GM19372 (cell line): Measurements from ENCODE around the gene SF3B1.
"Not testable (repeated sequence)": the region's sequence is repeated elsewhere in the genome, so short reads cannot be mapped to it uniquely, and the experiment has no call there.

Source experiments
- ATAC-seq: cut with Tn5 transposase; IDR thresholded peaks from one replicate; pipeline ENCODE4 v1.9.1; 2021; ENCODE audit warnings: mild to moderate bottlenecking, low read depth, moderate library complexity; ENCODE audit not compliant: unreplicated experiment

The SF3B1 gene

DNA sequence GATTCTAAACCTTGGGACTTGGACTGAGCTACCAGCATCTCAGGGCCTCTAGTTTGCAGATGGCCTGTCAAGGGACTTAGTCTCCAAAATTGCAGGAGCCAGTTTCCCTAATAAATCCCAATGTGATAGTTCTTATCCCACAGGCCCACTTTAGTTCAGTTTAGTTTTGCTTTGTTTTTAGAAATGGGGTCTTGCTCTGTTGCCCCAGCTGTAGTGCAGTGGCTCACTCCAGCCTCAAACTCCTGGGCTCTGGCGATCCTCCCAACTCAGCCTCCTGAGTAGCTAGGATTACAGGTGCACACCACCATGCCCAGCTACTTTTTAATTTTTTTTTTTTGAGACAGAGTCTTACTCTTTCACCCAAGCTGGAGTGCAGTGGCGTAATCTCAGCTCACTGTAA is 2.6 kb upstream of the SF3B1 start:
- no peak for ATAC-seq

DNA sequence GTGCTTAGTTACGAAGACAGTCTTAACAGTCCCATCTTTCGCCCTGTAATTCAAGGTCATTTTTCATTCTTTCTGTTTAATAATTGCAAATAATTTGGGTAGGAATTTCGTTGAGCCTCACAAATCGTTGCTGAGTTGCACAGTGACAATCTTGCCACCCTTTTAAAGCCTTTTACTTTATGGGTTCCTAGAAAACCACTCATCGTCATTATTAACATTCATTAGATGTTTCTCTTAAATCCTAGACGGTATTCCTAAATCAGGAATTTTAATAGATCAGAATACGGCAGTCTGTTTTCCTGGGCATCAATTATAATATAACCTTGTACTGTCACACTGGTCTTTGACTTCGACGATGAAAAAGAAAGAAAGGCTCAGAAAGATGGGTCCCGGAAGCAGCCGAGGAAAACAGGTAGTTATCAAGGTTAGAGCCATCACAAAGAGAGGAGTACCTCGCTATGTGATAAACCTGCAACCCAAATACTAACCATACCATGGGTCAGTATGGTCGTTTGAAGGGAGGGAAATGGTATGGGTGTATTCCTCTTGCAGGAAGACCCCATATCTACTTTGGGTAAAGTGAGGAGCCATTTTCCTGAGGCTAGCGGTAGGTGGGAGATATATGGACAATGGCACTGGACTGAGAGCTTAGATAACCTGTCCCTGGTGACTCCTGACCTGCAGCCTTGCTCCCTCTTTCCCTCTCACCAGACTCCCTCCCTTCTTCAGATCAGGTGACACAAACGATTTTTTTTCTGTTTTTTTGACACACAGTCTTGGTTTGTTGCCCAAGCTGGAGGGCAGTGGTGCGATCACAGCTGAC is 981 bp upstream of the SF3B1 start:
- no peak for ATAC-seq

DNA sequence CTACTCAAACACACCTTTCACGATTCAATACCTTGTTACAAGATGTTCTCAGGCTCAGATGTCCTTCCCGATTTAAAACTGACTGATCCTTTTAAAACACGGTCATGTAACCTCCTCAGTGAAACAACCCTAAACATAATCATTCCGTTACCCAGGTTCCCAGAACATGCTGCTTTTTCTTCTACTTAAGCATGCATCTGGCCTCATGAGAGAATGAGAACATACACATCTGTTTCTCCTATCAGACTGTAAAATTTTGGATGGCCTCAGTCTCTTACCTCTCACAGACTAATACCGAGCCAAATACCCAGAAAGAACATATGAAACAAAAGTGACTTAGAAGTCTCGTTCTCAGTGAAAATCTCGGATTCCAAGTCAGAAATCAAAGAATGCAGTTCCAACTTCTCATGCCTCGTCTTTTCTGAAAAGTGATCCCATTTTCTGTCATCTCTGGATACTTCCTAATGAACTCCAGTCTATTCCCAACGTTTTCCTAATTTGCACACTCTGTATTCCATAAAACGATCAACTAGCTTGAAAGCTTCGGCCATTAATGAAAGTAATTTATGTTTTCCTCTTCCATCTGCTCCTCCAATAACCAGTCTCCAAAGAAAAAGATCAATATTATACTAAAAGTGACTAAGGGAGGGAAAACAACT is 919 bp downstream of the SF3B1 start:
- no peak for ATAC-seq

DNA sequence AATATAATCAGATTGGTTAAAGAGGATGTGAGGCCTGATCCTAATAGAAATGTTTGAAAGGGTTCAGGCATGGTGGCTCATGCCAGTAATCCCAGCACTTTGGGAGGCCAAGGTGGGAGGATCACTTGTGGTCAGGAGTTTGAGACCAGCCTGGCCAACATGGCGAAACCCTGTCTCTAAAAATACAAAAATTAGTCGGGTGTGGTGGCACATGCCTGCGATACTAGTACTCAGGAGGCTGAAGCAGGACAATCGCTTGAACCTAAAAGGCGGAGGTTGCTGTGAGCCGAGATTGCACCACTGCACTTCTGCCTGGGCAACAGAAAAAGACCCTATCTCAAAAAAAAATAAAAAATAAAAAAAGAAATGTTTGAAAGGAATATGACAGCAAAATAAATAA is 2.3 kb downstream of the SF3B1 start:
- not testable (repeated sequence) for ATAC-seq

DNA sequence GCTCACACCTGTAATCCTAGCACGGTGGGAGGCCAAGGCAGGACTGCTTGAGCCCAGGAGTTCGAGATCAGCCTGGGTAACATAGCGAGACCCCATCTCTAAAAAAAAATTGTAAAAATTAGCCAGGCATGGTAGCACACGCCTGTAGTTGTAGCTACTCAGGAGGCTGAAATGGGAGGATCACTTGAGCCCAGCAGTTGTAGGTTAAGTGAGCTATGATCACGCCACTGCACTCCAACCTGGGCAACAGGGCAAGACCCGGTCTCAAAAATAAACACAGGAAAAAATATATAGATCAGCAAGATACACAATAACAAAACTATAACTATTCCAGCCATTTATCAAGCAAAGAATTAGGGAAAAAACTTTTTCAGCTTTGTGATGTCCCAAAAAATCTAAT is 3.0 kb downstream of the SF3B1 start:
- no peak for ATAC-seq

DNA sequence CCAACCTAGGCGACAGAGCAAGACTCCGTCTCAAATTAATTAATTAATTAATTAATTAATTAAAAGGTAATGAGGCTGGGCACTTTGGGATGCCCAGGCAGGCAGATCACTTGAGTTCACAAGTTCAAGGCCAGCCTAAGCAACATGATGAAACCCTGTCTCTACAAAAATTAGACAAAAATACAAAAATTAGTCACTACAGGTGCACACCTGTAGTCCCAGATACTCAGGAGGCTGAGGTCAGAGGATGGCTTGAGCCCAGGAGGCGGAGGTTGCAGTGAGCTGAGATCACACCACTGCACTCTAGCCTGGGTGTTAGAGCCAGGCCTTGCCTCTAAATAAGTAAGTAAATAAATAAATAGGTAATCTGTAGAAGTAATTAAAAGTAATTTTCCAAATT is 6.8 kb downstream of the SF3B1 start:
- ATAC-seq, result no peak

DNA sequence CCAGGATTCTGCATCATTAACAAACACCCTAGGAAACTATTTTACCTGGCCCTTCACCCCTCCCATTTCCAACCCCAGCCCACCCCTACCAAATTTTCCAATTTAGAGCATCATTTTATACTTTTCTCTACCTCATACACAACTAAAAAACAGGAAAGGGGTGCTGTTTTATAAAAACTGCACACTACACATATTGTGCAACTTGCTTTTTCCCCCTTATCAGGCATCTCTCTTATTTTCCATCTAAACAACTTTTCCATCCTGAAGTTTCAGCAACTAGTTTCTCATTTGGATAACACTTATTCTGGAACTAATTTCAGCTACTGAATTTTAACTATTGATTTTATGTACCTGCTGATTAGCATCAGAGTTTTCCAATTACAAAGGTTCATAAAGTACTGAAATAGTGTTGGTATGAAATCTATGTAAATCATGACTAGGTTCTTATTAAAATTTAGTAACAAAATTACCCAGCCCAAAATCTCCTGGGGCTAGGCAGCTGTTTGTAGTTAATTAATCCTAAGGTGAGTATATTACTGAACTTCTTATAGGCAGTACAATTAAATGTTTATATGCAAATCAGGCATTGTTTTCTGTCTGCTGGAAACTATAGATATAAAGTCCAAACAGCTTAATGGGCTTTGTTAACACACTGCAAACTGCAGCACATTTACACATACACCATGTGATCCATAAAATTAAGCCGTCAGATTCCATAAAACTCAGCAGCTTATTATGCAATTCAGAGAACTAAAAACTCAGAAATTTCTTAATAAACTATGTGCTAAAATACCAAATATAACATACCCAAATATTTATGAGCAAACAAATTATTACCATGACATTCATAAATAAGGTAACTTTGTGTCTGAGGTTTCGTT is 7.9 kb downstream of the SF3B1 start:
- no peak for ATAC-seq

DNA sequence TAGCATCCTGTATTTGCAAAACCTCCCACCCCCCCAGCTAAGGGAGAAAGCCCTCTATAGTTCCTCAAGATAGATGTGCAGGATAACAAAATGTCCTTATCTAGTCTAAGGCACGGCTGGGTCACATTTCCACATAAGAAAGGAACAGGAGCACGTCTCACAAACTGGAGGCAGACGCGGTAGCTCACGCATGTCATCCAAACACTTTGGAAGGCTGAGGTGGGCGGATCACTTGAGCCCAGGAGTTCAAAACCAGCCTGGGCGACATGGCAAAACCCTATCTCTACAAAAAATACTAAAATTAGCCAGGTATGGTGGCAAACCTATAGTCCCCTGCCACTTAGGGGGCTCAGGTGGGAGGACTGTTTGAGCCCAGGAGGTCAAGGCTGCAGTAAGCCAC is 9.3 kb downstream of the SF3B1 start:
- no peak for ATAC-seq

DNA sequence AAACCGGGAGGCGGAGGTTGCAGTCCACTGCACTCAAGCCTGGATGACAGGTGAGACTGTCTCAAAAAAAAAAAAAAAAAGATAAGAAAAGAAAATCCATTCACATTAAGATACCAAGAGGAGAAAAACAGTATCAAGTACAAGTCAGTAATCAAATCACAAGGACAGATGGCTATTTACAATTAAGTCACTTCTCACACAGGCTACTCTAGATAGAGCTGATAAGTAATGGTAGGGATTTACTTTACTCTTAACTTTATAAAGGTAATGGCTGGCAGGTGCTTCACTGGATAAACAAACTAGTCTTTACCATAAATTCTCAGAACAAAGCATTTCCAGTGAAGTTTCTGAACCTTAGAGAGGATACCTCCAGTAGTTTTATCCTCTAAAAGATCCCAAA is 11.5 kb downstream of the SF3B1 start:
- no peak for ATAC-seq

DNA sequence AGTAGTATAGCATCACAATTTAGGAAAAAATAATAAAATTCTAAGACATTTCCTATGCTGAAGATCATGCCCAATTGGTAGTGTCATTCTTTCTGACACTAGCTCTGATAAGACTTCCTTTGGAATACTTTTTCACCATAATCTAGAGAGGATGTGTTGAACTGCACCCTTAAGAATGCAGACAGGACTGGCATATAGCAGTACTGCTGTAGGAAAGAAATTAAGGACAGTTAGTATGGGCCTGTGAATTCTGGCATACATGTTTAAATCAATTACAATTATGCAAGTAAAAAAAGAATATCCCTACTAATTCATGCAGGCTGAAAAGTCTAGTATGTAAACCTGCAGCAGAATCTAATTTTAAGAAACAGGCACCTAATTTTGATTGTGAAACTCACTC is 15.4 kb downstream of the SF3B1 start:
- ATAC-seq, result no peak

DNA sequence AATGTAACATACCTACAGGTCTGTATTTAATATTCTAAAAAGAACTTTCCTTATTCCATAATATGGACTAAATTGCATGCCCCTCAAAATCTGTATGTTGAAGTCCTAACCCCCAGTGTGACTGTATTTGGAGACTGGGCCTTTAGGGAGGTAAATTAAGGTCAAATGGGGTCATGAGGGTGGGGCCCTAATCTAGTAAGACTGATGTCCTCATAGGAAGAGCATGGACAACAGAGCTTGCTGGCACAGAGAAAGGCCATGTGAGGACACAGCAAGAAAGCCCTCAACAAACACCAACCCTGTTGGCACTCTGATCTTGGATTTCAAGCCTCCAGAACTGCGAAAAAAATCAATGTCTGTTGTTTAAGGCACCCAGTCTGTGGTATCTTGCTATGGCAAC is 18.6 kb downstream of the SF3B1 start:
- ATAC-seq, result no peak

DNA sequence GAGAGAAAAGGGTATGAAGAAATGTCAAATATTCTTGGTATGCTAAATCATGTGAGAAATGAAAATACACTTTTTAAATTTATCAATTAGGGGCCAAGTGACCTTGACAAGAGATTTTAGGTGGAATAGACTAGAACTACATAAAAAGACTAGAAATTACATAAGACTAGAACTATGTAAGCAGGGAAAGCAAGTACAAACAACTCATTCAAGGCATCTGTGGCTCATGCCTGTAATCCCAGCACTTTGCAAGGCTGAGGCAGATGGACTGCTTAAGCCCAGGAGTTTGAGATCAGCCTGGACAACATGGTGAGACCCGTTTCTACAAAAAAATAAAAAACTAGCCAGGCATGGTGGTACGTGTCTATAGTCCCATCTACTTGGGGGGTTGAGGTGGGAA is 20.3 kb downstream of the SF3B1 start:
- ATAC-seq, result no peak

DNA sequence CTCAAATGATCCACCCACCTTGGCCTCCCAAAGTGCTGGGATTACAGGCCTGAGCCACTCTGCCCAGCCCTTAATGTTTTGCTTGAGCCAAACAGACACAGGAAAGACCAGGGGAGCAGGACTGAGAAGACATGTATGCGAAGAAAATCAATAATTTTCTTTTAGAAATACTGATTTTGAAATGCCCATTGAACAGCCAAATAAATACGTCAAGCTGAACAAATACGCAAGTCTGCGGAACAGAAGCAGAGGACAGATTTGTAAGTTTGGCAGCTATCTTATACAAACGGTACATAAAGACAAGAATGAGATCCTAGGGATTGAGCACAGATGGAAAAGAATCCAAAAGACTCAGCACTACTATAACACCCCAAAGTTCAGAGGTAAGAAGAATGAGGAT is 20.8 kb downstream of the SF3B1 start:
- no peak for ATAC-seq

DNA sequence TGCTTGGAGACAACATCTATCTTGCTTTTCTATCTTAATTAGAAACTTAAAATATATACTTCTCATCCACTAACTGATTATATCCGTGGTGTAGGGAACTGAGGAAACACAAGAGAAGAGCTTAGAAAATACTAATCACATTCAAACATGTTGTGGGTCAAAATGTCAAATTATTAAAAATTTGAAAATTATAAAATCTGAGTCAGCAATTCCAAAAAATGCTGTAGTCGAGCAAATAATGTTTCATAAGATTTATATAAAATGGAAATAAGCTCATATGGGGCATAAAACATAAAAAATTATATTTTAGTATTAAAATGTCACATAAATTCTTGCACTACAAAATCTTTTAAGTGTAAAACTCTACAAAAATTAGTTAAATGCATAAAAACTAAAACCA is 29.2 kb downstream of the SF3B1 start:
- ATAC-seq, result no peak

DNA sequence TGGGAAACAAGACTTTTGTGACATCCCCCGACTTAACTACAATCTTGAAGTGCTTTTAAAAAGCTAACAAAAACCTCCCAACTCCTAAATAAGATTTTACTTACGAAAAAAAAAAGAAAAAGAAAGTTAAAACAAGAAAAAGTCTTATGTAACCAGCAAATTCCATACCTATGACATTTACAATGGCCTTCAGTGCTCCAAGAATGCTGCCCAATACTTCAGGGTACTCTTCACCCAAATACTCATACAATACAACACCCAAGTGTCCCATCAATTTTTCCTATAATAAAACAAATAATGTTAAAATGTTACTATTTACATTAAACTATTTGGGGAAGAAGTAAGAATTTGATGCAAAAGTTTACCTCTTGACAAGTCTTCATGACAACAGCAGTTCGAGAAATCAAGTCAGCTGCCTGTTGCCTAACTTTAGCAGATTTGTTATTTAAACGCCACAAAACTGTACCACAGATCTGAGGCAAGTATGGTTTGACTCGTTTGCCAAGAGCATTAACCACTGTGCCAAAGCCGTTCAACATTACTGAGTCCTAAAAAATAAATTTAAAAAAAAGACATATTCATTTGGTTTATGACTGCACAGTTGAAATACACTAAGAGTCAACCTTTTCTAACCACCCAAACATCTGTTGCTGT is 34.8 kb downstream of the SF3B1 start:
- no peak for ATAC-seq

DNA sequence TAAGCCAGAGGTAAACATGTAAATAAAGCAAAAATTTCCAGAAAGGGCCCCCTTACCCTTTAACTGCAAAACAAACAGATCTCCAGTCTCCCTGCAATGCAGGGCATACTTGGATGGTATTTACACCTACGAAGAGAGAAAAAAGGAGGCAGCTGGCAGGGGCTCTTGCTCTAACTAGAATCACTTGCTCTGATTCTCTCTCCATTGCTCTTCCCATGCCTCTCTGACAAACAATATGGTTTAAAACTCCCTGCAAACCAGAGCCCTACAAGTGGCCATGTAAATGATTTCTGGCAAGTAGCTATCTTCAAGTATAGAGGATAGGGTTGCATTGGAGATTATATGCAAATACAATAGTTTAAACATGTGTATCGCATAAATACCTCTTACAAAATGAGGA is 35.9 kb downstream of the SF3B1 start:
- ATAC-seq, result no peak

DNA sequence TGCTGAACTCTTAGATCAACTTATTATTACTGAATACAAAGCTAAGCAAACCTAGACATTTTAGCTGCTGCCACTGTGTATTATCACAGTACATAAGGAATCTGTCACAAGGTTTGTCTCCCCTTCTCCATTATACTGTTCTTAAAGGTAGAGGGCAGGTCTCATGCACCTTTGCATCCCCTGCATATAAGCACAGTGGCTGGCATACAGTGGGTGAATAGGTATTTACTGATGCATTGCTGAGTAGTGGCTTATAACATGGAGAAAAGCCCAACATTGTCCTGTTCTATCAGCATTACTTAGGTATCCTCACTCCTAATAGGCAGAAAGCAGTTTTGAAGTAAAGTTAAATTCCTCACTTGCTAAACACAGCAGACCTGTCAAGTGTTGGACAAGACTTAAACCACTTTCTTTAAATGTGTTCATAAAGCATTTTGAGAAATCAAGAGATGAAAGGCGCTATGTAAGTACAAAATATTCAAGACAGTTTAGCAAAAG is 43.6 kb downstream of the SF3B1 start:
- ATAC-seq, result no peak

DNA sequence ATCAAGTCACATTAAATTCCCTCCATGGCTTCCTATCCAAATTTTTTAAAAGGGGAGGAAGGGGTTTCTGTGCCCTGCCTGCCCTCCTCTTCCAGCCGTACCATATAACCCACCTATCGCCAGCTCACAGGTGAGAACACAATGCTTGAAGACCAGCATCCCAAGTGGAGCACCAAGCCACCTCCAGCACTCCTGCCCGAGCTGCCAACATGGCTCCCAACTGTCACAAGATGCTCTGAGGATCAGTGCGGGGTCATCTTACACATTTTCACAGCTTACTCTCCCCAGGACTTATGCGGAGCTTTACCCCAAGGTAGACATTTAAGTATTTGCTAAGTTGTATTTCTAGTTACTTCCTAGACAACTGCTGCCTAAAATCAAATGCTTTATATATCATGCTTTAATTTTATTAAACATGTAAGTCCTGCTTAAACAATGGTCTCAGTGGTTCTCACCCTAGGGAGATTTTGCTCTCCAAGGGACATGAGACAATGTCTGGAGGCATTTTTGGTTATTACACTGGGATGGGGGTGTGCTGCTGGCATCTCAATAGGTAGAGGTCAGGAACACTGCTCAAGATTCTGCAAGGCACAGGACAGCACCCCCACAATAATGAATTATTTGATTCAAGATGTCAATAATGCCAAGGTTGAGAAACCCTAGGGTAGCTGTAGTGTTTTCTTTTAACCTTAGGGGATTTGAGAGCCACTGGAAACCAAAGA is 45.8 kb downstream of the SF3B1 start:
- no peak for ATAC-seq

DNA sequence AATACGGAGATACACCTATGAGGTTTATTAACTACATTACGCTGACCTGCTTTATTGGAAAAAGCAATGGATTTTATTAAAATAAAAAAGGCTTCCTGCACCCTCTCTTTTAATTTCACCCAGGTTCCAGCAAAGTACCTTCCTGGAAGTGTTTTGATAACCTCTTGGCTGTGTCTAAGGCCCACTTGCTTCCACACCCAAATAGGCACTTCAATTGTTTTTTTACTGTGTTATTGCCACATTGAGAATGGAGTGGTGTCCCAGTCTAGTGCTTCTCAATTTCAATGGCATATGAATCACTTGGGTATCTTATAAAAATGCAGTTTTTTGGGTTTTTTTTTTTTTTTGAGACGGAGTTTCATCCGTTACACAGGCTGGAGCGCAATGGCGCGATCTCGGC is 47.6 kb downstream of the SF3B1 start:
- no peak for ATAC-seq

DNA sequence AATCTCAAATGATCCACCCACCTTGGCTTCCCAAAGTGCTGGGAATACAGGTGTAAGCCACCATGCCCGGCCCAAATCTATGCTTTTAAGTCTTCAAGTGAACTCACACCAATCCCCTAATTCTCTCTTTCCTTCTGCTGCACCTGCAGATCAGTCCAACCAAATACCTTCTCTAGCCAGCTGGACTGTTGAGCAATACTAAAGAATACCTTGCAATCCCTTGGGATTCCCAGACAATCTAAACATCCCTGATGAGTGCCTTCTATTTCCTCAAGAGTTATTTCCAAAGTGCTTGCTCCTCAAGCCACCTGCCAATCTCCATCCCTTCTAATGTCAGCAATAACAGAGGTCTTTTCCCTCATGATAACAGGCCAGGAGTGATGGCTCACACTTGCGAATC is 48.6 kb downstream of the SF3B1 start:
- ATAC-seq, result no peak
